Measurements from ENCODE around the gene RC3H1.

Gene RC3H1

GRCh38 chr1:173884701-173885100 lies 137.5 kb downstream of the RC3H1 start:
- no peak for DNase-seq

Measured in KG1 (cell line).